HG03439 (cell line): ENCODE measurements around the gene WFDC2.

Experiments used
- ATAC-seq: cut with Tn5 transposase; IDR thresholded peaks from one replicate; pipeline ENCODE4 v1.9.1; 2021; ENCODE audit warnings: mild to moderate bottlenecking, moderate library complexity; ENCODE audit not compliant: unreplicated experiment

The WFDC2 gene

GRCh38 chr20:45495501-45495941 lies 26.0 kb downstream of the WFDC2 start:
- no peak for ATAC-seq

GRCh38 chr20:45496166-45496565 lies 26.6 kb downstream of the WFDC2 start:
- ATAC-seq, result no peak

GRCh38 chr20:45497971-45498494 lies 28.5 kb downstream of the WFDC2 start:
- no peak for ATAC-seq

GRCh38 chr20:45500022-45500421 lies 30.5 kb downstream of the WFDC2 start:
- no peak for ATAC-seq

- ATAC-seq, result no peak
These were observed 32.0 kb downstream of the WFDC2 start for GRCh38 chr20:45501600-45501999.

GRCh38 chr20:45502561-45502960 lies 33.0 kb downstream of the WFDC2 start:
- no peak for ATAC-seq

- no peak for ATAC-seq
These were observed 33.9 kb downstream of the WFDC2 start for GRCh38 chr20:45503403-45503802.

- no peak for ATAC-seq
These were observed 36.8 kb downstream of the WFDC2 start for GRCh38 chr20:45506398-45506797.

GRCh38 chr20:45507011-45507820 lies 37.7 kb downstream of the WFDC2 start:
- no peak for ATAC-seq

- no peak for ATAC-seq
These were observed 38.7 kb downstream of the WFDC2 start for GRCh38 chr20:45508068-45508886.

- ATAC-seq, result no peak
These were observed 39.5 kb downstream of the WFDC2 start for GRCh38 chr20:45509091-45509490.

- no peak for ATAC-seq
These were observed 40.8 kb downstream of the WFDC2 start for GRCh38 chr20:45510242-45510862.

- no peak for ATAC-seq
These were observed 45.8 kb downstream of the WFDC2 start, which contains the start of gene SPINT3 for GRCh38 chr20:45515147-45515913. Gene SPINT3, minus strand, starts transcription at chr20:45515622. Its CDS starts 14 bp downstream, at chr20:45515608.

GRCh38 chr20:45518282-45518681 lies 48.7 kb downstream of the WFDC2 start:
- no peak for ATAC-seq

- ATAC-seq, result no peak
These were observed 54.3 kb downstream of the WFDC2 start for GRCh38 chr20:45523821-45524220.

GRCh38 chr20:45527294-45527693 lies 57.7 kb downstream of the WFDC2 start:
- ATAC-seq, result no peak
